Measurements from ENCODE around the gene HEPACAM.

The HEPACAM gene

GRCh38 chr11:124942466-124943253, 6.8 kb upstream of the HEPACAM start:
- Histone ChIP-seq H3K27ac (ENCODE audit: low read depth, low read length) (no peak overlapping the region), H3K4me1 (ENCODE audit: control insufficient read depth, low read length) (no peaks in the 10 kb centered on the region), H3K79me2 (ENCODE audit: control insufficient read depth, low read length) (no peaks in the 10 kb centered on the region), H3K36me3 (ENCODE audit: control insufficient read depth, low read length) (no peaks in the 10 kb centered on the region), H3K9me3 (ENCODE audit: control insufficient read depth, insufficient read depth, low read length) (no peaks in the 10 kb centered on the region), H3K27me3 (ENCODE audit: control insufficient read depth, low read length) (peaks cover 11% of the 10 kb centered on the region), H3F3A (ENCODE audit: control insufficient read depth, insufficient read depth) (no peaks in the 10 kb centered on the region), H3K4me3 (ENCODE audit: low read length) (no peak overlapping the region), H4K20me1 (ENCODE audit: control insufficient read depth, insufficient read depth, low read depth, low read length) (no peaks in the 10 kb centered on the region), H3K9me2 (replicated peaks; ENCODE audit: control insufficient read depth, low read length) (no peaks in the 10 kb centered on the region), H3K4me2 (ENCODE audit: low read length) (no peak overlapping the region)
- TF ChIP-seq EZH2phosphoT487 (IDR thresholded peaks at IDR 0.05; ENCODE audit: borderline replicate concordance, low read length) (no peak), CTCF (IDR thresholded peaks at IDR 0.05; ENCODE audit: low read depth, low read length, poor library complexity, severe bottlenecking) (no peak)

GRCh38 chr11:124941703-124942102, 5.9 kb upstream of the HEPACAM start:
- no peaks in the 10 kb centered on the region for H3K4me1 ChIP-seq (ENCODE audit: control insufficient read depth, low read length)
- H3K4me2 ChIP-seq (ENCODE audit: low read length) = no peak overlapping the region
- H3K9me3 ChIP-seq (ENCODE audit: control insufficient read depth, insufficient read depth, low read length) = no peaks in the 10 kb centered on the region
- H3K79me2 ChIP-seq (ENCODE audit: control insufficient read depth, low read length) = no peaks in the 10 kb centered on the region
- H3K36me3 ChIP-seq (ENCODE audit: control insufficient read depth, low read length) = no peaks in the 10 kb centered on the region
- peaks cover 19% of the 10 kb centered on the region for H3K27me3 ChIP-seq (ENCODE audit: control insufficient read depth, low read length)
- TF ChIP-seq CTCF (IDR thresholded peaks at IDR 0.05; ENCODE audit: low read depth, low read length, poor library complexity, severe bottlenecking) = no peak
- TF ChIP-seq EZH2phosphoT487 (IDR thresholded peaks at IDR 0.05; ENCODE audit: borderline replicate concordance, low read length) = no peak
- H3K9me2 ChIP-seq (replicated peaks; ENCODE audit: control insufficient read depth, low read length) = no peaks in the 10 kb centered on the region
- no peak overlapping the region for H3K27ac ChIP-seq (ENCODE audit: low read depth, low read length)
- H3K4me3 ChIP-seq (ENCODE audit: low read length) = no peak overlapping the region
- H3F3A ChIP-seq (ENCODE audit: control insufficient read depth, insufficient read depth) = no peaks in the 10 kb centered on the region
- no peaks in the 10 kb centered on the region for H4K20me1 ChIP-seq (ENCODE audit: control insufficient read depth, insufficient read depth, low read depth, low read length)

GRCh38 chr11:124938970-124939369, 3.1 kb upstream of the HEPACAM start:
- Histone ChIP-seq H3K4me2 (ENCODE audit: low read length) (no peak overlapping the region), H3K36me3 (ENCODE audit: control insufficient read depth, low read length) (no peaks in the 10 kb centered on the region), H3K4me3 (ENCODE audit: low read length) (no peak overlapping the region), H3F3A (ENCODE audit: control insufficient read depth, insufficient read depth) (no peaks in the 10 kb centered on the region), H3K27ac (ENCODE audit: low read depth, low read length) (no peak overlapping the region), H3K9me2 (replicated peaks; ENCODE audit: control insufficient read depth, low read length) (no peaks in the 10 kb centered on the region), H3K79me2 (ENCODE audit: control insufficient read depth, low read length) (no peaks in the 10 kb centered on the region), H4K20me1 (ENCODE audit: control insufficient read depth, insufficient read depth, low read depth, low read length) (no peaks in the 10 kb centered on the region), H3K27me3 (ENCODE audit: control insufficient read depth, low read length) (peaks cover 29% of the 10 kb centered on the region), H3K4me1 (ENCODE audit: control insufficient read depth, low read length) (no peaks in the 10 kb centered on the region), H3K9me3 (ENCODE audit: control insufficient read depth, insufficient read depth, low read length) (no peaks in the 10 kb centered on the region)
- TF ChIP-seq EZH2phosphoT487 (IDR thresholded peaks at IDR 0.05; ENCODE audit: borderline replicate concordance, low read length) (no peak), CTCF (IDR thresholded peaks at IDR 0.05; ENCODE audit: low read depth, low read length, poor library complexity, severe bottlenecking) (no peak)
